DMS 273 treated with DMSO at 0.1 percent for 48 hours (cell line): Measurements from ENCODE around the gene COX6B2.
"Not testable (repeated sequence)": the region's sequence is repeated elsewhere in the genome, so short reads cannot be mapped to it uniquely, and the experiment has no call there.

Experiments used
- DNase-seq: peaks from one replicate; lab custom pipeline; 2025; lab: John Stamatoyannopoulos, UW

COX6B2 gene

GRCh38 chr19:55341595-55342531, 12.7 kb downstream of the COX6B2 start:
- no peak for DNase-seq

- DNase-seq = no peak
Measured at GRCh38 chr19:55341171-55341588, 13.3 kb downstream of the COX6B2 start.

GRCh38 chr19:55340784-55341147, 13.8 kb downstream of the COX6B2 start:
- no peak for DNase-seq

- no peak for DNase-seq
Measured at GRCh38 chr19:55339889-55340783, 14.4 kb downstream of the COX6B2 start.

- DNase-seq = peak; percentile 100
Measured at GRCh38 chr19:55339105-55339888, 15.2 kb downstream of the COX6B2 start, which contains the start of gene KMT5C. Gene KMT5C, plus strand, starts transcription at chr19:55339876. Its CDS starts 2,061 bp downstream, at chr19:55341937.

- no peak for DNase-seq
Measured at GRCh38 chr19:55336101-55336500, 18.4 kb downstream of the COX6B2 start.

GRCh38 chr19:55333870-55334269, 20.6 kb downstream of the COX6B2 start:
- no peak for DNase-seq

- DNase-seq = not testable (repeated sequence)
Measured at GRCh38 chr19:55329791-55330190, 24.7 kb downstream of the COX6B2 start.

- not testable (repeated sequence) for DNase-seq
Measured at GRCh38 chr19:55328774-55329318, 25.7 kb downstream of the COX6B2 start.

- no peak for DNase-seq
Measured at GRCh38 chr19:55325172-55325571, 29.3 kb downstream of the COX6B2 start, which contains the start of gene TMEM150B. Gene TMEM150B, minus strand, starts transcription at chr19:55325341. Its CDS starts 4,305 bp downstream, at chr19:55321036.

- DNase-seq = no peak
Measured at GRCh38 chr19:55324662-55325061, 29.9 kb downstream of the COX6B2 start.

- DNase-seq = no peak
Measured at GRCh38 chr19:55322204-55322885, 32.2 kb downstream of the COX6B2 start.

- DNase-seq = no peak
Measured at GRCh38 chr19:55321466-55322137, 32.9 kb downstream of the COX6B2 start.

- no peak for DNase-seq
Measured at GRCh38 chr19:55320844-55321419, 33.6 kb downstream of the COX6B2 start.

GRCh38 chr19:55319785-55320184, 34.7 kb downstream of the COX6B2 start:
- DNase-seq = no peak

GRCh38 chr19:55316646-55317045, 37.9 kb downstream of the COX6B2 start:
- no peak for DNase-seq

- DNase-seq = no peak
Measured at GRCh38 chr19:55315956-55316525, 38.5 kb downstream of the COX6B2 start.

GRCh38 chr19:55314396-55314795, 40.1 kb downstream of the COX6B2 start:
- DNase-seq = no peak
